Epithelial cell of proximal tubule (primary cell): ENCODE measurements around the gene ARHGEF11. TPM values are rescaled to one million over a fixed set of nuclear protein-coding genes. Genes with fewer than 3 reads are reported as not detected.

Experiments
- DNase-seq: peaks from one replicate; pipeline ENCODE4 v3.0.0-alpha.2; 2011; ENCODE audit warnings: low read depth
- H3K4me3 ChIP-seq: 2 replicates; pipeline ENCODE4 v1.5.1; 2011; ENCODE audit warnings: low read depth, mild to moderate bottlenecking, low read length
- total RNA-seq: library from RNA; depleted of rRNA; stranded (reverse); fragments of >200 nt; gene quantifications from 2 replicates; pipeline ENCODE4 v1.2.3, GENCODE V29; 2015
- TF ChIP-seq, protein P1 (sequence below): conservative IDR thresholded peaks from 2 replicates; pipeline ENCODE4 v1.5.1; 2012; ENCODE audit warnings: low read depth, mild to moderate bottlenecking, low read length

Gene ARHGEF11
- total RNA-seq, 1 donor from 2014 or later: 19.3 TPM

DNA sequence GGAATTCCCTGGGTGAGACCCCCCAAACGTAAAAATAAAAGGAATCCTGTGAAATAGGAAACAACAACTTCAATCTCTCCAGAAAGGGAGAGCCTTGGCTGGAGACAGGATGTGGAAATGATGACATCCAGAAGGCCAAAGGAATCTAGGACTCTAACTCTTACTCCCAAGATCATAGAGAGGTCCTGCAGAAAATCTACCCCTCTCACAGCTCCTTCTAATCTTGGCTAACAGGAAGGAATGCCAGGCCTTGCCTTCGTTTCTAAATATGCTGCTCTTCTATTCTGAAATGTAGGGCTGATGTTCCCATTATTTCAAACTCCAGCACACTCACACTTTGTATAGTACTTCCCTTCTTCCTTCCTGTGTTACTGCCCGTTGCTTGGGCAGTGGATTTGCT is 40.7 kb downstream of the ARHGEF11 start:
- DNase-seq: no peak
- TF ChIP-seq, protein P1, sequence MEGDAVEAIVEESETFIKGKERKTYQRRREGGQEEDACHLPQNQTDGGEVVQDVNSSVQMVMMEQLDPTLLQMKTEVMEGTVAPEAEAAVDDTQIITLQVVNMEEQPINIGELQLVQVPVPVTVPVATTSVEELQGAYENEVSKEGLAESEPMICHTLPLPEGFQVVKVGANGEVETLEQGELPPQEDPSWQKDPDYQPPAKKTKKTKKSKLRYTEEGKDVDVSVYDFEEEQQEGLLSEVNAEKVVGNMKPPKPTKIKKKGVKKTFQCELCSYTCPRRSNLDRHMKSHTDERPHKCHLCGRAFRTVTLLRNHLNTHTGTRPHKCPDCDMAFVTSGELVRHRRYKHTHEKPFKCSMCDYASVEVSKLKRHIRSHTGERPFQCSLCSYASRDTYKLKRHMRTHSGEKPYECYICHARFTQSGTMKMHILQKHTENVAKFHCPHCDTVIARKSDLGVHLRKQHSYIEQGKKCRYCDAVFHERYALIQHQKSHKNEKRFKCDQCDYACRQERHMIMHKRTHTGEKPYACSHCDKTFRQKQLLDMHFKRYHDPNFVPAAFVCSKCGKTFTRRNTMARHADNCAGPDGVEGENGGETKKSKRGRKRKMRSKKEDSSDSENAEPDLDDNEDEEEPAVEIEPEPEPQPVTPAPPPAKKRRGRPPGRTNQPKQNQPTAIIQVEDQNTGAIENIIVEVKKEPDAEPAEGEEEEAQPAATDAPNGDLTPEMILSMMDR: no peak
- no peak overlapping the region for H3K4me3 ChIP-seq

DNA sequence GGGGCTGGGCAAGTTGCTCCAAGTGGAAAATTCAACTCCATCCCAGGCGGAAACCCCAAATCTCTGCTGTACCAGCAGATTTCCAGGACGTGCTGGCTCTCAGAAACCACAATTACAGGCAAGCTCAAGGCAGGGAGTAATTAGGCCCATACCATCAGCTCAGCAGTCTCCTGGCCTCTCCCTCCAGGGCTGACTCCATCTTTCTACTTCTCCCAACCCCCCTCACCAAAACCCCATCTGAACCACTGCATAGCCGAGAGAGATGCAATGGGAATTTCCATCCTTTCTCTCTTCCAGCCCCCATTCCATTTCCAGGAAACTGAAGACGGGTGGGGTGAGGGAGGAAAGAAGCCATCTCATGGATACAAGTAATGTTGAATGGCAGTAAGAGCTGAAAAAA is 41.2 kb downstream of the ARHGEF11 start:
- TF ChIP-seq, protein P1: no peak
- no peak overlapping the region for H3K4me3 ChIP-seq
- DNase-seq: no peak

DNA sequence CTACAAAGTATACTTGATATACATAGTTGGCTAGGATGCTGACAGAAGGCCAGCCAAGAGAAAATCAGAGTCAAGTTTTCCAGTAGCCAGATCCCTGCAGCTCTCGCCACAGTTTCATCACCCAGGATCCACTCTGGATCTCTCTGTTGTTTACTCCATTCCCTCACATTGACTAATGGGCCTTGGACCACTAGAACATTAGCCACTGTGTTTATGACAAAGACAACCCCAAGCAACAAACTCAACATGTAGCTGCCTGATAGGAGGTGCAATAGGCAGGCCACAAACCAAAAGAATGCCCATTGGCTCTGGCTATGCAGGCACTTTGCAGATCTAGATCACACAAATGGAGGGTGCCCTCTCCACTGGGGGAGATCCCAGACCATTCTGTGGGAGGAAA is 44.2 kb downstream of the ARHGEF11 start:
- DNase-seq: no peak
- TF ChIP-seq, protein P1: no peak
- no peak overlapping the region for H3K4me3 ChIP-seq

DNA sequence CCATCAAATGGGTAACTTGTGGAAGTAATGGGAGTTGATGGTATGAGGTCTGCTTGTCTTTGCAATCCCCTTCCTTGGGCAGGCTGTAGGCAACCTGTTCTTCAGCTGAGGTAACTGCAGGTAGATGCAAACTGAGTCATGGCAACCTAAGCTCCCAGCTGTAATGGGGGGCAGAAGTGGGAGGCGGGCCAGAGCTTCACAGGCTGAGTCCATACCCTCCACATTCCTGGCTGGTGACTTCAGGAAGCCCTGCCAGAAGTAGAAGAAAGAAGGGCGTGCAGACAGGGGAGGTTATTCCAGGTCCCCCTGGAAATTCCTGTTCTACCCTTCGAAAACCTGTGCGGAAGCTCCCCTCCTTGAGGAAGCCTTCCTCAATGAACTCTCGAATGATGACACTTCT is 44.9 kb downstream of the ARHGEF11 start:
- TF ChIP-seq, protein P1: no peak
- no peak overlapping the region for H3K4me3 ChIP-seq
- DNase-seq: no peak

DNA sequence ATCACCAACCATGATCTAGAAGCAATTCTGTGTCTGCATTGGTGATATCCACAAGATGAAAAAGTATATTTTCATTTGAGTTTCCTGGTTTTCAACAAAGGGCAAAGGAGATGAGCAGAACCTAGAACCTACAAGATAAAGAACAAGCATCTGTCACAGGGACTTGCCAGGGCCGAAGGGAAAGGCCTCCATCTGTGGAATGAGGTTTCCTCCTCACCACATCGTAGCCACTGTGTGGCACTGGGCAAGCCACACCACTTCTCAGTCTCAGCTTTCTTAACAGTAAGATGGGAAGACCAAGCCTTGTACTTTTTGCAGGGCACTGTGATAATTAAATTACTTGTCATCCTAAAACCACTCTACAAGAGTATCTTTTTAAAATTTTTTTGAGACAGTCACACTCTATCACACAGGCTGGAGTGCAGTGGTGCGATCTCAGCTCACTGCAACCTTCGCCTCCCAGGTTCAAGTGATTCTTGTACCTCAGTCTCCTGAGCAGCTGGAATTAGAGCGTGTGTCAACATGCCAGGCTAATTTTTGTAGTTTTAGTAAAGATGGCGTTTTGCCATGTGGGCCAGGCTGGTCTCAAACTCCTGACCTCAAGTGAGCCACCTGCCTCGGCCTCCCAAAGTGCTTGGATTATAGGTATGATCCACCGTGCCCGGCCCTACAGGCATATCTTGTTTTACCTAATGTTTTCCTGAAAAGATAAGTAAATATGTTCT is 45.8 kb downstream of the ARHGEF11 start:
- no peak overlapping the region for H3K4me3 ChIP-seq
- TF ChIP-seq, protein P1: no peak
- DNase-seq: no peak

DNA sequence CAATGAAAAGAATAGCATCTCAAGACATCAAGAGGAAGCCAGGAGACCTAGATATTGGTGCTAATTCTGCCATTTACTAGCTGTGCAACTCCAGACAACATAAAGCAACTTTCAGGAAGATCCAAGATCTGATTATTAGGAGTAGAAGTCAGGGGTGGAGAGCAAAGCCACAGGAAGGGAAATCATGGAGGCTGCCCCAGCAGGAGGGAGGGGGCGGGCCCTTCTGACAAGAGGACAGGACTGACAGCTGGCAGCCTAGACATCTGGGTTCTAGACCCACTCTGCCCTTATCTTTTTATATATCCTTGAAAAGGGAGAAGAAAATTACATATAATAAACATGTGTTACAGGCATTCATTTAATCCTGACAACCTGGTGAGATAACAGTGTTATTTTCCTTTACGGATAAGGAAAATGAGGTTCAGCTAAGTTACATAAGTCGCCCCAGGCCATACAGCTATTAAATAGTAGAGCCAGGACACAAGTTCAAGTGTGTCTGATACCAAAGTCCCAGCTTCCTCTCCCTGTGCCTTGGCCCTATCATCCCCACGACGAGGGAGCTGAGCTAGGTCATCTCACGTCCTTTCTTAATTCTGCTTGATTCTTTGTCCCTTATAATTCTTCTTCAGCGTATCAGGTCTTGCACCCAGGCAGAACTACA is 46.6 kb downstream of the ARHGEF11 start:
- TF ChIP-seq, protein P1: no peak
- DNase-seq: no peak
- no peak overlapping the region for H3K4me3 ChIP-seq

DNA sequence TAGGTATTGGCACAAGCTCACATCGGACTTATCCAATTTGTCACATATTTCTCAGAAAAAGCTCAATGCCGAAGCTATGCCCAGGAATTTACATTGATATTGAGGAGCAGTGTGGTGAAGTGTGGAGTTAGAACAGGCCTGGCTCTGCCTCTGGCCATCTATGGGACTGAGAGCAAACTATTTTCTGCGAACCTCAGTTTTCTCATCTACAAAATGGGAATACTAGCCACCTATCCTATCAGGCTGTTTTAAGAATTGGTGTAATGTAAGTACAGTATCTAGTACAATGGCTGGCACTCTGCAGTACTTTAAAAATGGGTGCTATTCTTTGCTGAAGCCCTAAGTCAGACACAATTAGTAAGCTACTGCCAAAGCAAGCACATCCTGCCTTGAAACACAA is 47.2 kb downstream of the ARHGEF11 start:
- TF ChIP-seq, protein P1: no peak
- no peak for DNase-seq

More for the DNA sequence above, 47.2 kb downstream of the ARHGEF11 start:
- no peak overlapping the region for H3K4me3 ChIP-seq
